HG03060 (cell line): ENCODE measurements around the gene PSMD3.

Experiments used
- ATAC-seq: cut with Tn5 transposase; IDR thresholded peaks from one replicate; pipeline ENCODE4 v1.9.1; 2021; ENCODE audit warnings: low read depth, moderate number of reproducible peaks; ENCODE audit not compliant: unreplicated experiment

PSMD3 gene

DNA sequence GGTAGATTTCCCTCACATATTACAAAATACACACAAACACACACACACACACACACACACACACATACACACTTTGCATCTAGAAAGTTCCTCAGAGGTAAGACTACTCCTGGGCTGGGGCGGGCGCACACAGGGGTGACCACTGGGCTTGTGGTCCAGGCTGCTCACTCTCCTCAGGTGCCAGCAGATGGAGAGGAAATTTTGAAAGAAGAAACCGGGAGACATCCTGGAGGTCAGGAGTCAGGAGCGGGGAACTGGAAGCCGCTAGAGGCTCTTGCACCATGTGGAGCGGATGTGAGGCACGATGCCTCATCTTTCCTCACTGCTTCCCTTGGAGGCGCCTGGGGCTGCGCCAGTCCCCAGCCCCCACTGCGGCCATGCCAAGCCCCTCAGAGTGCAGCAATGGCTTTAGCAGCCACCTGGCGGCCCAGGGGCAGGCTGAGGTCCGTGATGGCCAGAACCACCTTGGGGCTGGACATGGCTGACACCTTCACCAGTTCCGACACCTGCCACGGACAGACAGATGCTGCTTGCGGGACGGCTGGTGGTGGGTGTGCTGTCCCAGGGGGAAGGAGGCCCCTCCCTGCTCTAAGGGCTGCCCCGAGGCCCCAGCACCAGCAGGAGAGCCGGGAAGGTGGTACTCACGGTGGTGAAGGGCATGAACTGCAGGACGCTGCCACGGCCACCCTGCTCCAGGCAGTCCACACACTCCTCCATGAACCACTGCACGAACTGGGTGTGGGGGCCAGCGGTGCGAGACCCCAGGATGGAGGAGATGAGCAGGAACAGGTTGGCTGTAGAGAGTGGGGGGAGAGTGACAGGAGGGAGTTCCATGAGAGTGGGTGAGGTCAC is 38.8 kb downstream of the PSMD3 start:
- ATAC-seq, result no peak

GRCh38 chr17:40020146-40020545 is 39.5 kb downstream of the PSMD3 start:
- no peak for ATAC-seq

DNA sequence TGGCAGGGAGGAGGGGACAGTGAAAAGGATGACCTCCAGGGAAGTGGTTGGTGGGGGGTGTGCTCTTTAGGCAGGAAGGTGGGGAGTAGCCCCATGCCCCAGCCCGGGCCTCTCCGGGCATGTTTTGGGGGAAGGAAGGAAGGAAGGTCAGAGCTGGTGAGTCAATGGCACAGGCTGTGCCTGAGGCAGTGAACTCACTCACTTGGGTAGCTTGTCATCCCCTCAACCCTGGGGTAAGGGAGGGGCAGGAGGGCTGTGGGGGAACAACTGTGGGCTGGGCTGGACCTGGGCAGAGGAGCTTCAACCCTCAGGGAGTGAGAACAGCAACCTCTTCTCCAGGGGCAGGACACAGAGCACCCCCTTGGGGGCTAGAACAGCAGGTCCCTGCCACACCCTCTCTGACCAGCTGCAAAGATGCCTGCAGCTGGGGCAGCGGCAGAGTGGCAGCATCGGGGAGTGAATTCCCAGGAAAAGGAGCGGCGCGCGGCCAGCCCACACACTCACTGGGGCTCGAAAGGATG is 40.9 kb downstream of the PSMD3 start:
- ATAC-seq, result no peak

- ATAC-seq, result no peak
Observed at GRCh38 chr17:40022497-40022896, 41.9 kb downstream of the PSMD3 start.

DNA sequence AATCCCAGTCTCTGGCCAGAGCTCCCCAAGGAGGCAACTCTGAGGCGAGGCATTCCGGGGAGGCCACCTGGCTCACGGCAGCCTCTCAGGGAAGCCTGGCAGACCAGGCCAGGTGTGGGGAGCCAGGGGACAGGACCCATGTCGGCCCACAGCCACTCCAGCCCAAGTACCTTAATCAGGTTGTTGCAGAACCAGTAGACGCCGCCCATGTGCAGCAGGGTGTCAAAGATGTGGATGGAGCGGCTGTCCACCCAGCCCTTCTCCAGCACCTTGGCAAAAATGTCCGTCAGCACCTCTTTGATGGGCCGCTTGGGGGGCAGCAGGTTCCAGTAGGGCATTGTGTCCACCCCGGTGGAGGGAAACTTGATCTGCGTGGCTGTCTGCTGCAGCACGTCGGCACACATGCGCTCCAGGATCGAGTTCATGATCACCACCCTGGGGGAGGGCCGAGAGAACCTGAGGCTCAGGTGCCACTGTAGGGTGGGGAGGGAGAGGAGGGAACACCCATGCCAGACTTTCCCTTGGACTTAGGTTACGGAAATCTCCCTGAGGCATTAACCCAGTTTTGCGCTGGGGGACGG is 42.4 kb downstream of the PSMD3 start:
- ATAC-seq, result no peak

- ATAC-seq, result no peak
Observed at GRCh38 chr17:40023590-40024292, 43.1 kb downstream of the PSMD3 start.

GRCh38 chr17:40024901-40025300 is 44.3 kb downstream of the PSMD3 start:
- ATAC-seq, result no peak

DNA sequence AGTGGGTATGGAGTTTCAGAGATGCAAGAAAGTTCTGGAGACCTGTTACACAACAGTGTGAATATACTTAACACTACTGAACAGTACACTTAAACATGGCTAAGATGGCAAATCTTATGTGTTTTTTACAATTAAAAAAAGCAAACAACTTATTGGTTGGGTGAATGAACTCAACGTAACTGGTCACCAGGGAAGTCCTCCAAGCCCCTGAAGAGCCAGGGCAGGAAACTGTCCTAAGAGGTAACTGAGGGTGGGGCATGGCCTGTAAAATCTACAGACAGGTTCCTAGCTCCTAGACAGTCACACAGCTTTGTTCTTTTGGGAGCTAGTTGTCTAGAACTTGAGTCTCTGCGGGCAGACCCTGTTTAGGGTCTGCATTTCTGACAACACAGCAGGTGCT is 45.0 kb downstream of the PSMD3 start:
- no peak for ATAC-seq

DNA sequence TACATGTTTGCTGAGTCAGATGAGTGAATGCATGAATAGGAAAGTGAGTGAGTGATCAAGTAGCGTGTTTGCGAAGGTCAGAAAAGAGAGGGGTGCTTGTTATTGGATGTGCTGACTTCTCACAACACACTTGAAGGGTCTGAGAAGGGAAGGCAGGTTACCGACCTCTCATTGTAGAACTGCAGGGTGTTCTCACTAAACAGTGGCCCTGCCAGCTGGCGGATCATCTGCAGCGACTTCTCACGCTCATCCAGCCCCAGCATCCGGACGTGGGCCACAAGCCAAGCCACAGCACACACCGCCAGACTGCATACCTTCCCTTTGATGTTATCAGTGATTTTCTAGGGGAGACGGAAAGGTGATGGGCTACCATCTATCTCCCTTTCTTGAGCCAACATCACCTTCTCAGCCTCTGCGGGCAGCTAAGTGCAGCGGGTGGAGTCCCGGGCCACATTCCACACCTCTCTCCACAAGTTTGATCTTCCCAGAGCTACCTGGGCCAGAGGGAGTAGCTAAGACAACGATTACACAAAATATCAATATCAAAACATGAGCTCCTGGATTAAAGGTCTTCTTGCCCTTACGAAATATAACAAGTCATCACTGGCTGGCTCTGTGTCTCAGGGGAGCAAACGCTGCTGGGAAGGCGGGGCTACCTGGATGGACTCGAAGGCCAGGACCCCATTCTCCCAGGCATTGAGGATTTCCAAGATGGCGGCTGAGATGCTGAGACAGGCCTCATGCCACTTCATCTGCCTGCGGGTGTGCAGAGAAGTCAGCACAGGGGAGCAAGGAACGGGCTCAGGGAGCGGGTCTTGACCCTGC is 45.6 kb downstream of the PSMD3 start:
- ATAC-seq, result no peak

GRCh38 chr17:40026816-40027613 is 46.4 kb downstream of the PSMD3 start:
- no peak for ATAC-seq

GRCh38 chr17:40027614-40028012 is 47.0 kb downstream of the PSMD3 start:
- ATAC-seq, result no peak

DNA sequence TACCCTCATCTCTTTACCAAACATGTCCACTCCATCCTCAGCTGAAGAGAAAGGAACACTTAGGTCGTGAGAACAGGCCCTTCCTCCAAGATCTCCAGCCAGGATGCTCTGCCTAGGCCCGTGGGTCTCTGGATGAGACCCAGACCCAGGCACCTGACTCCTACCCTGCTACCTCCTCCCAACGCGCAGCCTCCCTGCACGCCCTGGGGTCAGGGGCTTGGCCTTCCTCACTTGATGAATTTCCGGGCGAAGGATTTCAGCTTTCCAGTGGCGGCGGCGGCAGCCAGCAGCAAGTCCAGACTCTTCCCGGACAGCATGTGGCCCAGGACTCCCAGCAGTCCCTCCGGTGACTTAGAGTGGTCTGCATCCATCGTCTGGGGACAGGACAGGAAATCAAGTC is 48.0 kb downstream of the PSMD3 start:
- no peak for ATAC-seq

DNA sequence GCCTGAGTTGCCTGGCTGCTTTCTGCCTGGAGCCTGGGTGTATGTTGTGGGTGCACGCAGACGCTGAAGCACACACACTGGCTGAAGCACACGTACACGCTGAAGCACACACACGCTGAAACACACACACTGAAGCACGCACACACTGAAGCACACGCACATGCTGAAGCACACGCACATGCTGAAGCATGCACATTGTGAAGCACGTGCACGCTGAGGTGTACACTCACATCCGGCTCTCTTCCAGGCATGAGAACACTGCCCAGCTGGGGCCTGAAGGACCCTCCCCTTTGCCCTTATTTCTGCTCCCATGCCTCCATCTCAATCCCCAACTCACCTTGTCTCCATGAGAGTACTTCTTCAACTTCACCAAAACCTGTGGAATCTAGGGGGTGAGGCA is 51.1 kb downstream of the PSMD3 start:
- no peak for ATAC-seq

DNA sequence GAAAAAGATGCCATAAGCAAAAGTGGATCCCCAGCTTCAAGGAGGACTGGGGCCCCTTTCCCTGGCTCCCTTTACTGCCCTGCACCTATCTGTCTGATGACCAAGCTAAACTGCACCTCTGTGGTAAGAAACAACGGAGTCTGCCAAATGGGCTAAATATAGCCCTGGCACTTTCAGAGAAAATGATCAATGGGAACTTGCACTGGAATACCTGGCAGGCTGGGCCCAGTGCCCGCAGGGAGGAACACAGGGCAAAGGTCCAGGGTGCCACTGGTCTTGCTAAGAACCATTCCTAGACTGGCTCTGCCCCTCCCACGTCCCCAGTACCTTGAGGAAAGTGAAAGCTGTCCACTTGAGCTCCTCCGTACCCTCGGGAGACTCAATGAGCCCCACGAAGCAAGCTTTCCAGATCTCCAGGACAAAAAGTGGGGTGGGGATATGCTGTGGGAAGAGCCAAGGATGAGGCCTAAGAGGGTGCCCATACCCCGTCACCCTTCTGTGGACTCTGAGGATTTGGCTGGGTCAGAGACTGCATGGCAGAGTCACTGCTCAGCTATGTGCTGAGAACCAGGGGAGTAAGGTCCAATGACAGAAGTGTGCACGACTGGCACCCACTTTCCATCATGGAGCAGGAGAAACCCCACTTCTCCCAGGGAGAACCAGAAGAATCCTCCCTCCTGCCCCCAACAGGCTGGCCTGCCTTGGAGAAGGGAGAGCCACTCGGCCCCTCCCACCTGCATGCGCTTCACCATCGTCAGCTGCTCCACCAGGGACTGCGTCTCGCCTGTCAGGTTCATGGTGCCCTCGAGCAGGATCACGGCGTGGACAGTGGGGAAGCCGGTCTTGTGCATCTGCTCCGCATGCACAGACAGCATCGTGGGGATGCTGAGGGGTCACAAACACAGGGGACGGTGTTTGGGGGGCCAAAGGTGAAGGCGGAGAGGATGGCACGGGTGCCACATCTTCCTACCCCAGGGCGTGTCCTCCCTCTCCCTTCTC is 52.0 kb downstream of the PSMD3 start:
- no peak for ATAC-seq

- ATAC-seq, result no peak
Observed at GRCh38 chr17:40033339-40033738, 52.7 kb downstream of the PSMD3 start.

- no peak for ATAC-seq
Observed at GRCh38 chr17:40034426-40035161, 54.0 kb downstream of the PSMD3 start.

DNA sequence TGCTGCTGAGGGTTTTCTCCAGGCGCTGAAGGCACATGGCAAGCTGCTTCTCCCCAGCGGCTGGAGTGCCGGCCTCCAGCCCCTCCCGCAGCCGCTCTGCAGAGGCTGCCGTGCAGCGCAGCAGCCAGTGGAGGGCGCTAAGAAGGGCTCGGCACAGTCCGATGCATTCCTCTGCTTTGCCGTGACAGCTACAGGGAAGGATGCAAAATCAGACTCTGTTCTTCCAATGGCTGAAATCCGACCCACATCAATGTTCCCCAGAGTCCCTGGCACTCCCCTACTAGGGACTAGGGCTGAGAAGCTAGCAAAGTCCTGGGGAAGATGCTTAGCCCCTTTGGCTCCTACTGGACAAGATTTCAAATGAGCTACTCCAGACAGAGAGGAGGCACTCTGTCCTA is 54.6 kb downstream of the PSMD3 start:
- ATAC-seq, result no peak
